A549 (cell line): Measurements from ENCODE around the gene GPR137B. TPM values are rescaled to one million over a fixed set of nuclear protein-coding genes. Genes with fewer than 3 reads are reported as not detected.

Experiments used
- ATAC-seq, 2 experiments: fragments of 200-7000 bp in 1 of 2; fragments of >200 bp in 1 of 2; cut with Nextera tagmentation in 1 of 2; cut with Tn5 transposase in 1 of 2; 3 replicates each; pipeline versions ENCODE4 v1.8.0 to v1.9.1; 2018 to 2020; ENCODE audit warnings: mild to moderate bottlenecking in 1 of 2, moderate library complexity in 1 of 2
- CTCF ChIA-PET: fragments of 300-600 bp; sonication (Branson Sonifier 250); formaldehyde crosslinking; extraction: SDS; loops from one replicate; lab custom pipeline; 2021; ENCODE audit warnings: antibody characterized with exemption, inconsistent platforms; lab: Yijun Ruan, JAX
- POLR2A ChIA-PET: fragments of 350-600 bp; formaldehyde crosslinking; extraction: SDS; loops from one replicate; lab custom pipeline; 2021; ENCODE audit warnings: antibody characterized with exemption, inconsistent platforms; lab: Yijun Ruan, JAX
- DNase-seq, 2 experiments: peaks; one replicate each; pipeline versions ENCODE4 v3.0.0 to v3.0.0-alpha.2; 2011 to 2016; ENCODE audit warnings: low read depth in 1 of 2, low spot score in 1 of 2
- FAIRE-seq: peaks from 2 replicates; lab custom pipeline; 2011; peaks lifted over from hg19 to GRCh38; lab: Jason Lieb, UNC
- H3K27ac ChIP-seq, 2 experiments: fragments of >200 bp; sonication (Bioruptor Twin); formaldehyde crosslinking; 3 replicates each; pipeline ENCODE4 v1.5.1; 2016 to 2017
- H3K4me1 ChIP-seq: fragments of >200 bp; sonication (Bioruptor Twin); formaldehyde crosslinking; 3 replicates; pipeline ENCODE4 v1.6.1; 2016
- H3K4me2 ChIP-seq: fragments of >200 bp; sonication (Bioruptor Twin); formaldehyde crosslinking; 3 replicates; pipeline ENCODE4 v1.6.1; 2016
- H3K4me3 ChIP-seq: fragments of >200 bp; sonication (Bioruptor Twin); formaldehyde crosslinking; 3 replicates; pipeline ENCODE4 v1.5.1; 2016
- H3K9me3 ChIP-seq: fragments of >200 bp; sonication (Bioruptor Twin); formaldehyde crosslinking; 3 replicates; pipeline ENCODE4 v1.6.1; 2016
- CBX2 ChIP-seq: fragments of 200-600 bp; sonication (generic); IDR thresholded peaks from 2 replicates; pipeline ENCODE4 v1.6.1; 2016; ENCODE audit warnings: low read depth, mild to moderate bottlenecking, borderline replicate concordance
- CBX8 ChIP-seq: fragments of 200-600 bp; sonication (generic); IDR thresholded peaks from 2 replicates; pipeline ENCODE4 v1.6.1; 2016
- CEBPB ChIP-seq, 2 experiments: fragments of >200 bp in 1 of 2; sonication (Bioruptor Twin) in 1 of 2; formaldehyde crosslinking in 1 of 2; IDR thresholded peaks; 2 replicates each; pipeline ENCODE4 v1.6.1; 2012 to 2016
- CHD2 ChIP-seq: fragments of 150-350 bp; IDR thresholded peaks from 2 replicates; pipeline ENCODE4 v1.6.1; 2014; ENCODE audit warnings: low read length; ENCODE audit not compliant: partially characterized antibody
- EHF ChIP-seq: fragments of 250-450 bp; sonication (Bioruptor Pico); IDR thresholded peaks from 2 replicates; pipeline ENCODE4 v1.5.0; 2020; ENCODE audit warnings: mild to moderate bottlenecking
- HEYL ChIP-seq: fragments of 250-450 bp; sonication (Bioruptor Pico); IDR thresholded peaks from 2 replicates; pipeline ENCODE4 v1.8.0; 2021; ENCODE audit warnings: mild to moderate bottlenecking, moderate library complexity
- HOXB5 ChIP-seq: fragments of 250-450 bp; sonication (Bioruptor Pico); IDR thresholded peaks from 2 replicates; pipeline ENCODE4 v1.5.0; 2020; ENCODE audit warnings: mild to moderate bottlenecking, moderate library complexity
- KDM1A ChIP-seq: fragments of 200-600 bp; sonication (generic); IDR thresholded peaks from 2 replicates; pipeline ENCODE4 v1.6.1; 2016; ENCODE audit warnings: low read depth, mild to moderate bottlenecking
- MAFK ChIP-seq: fragments of 450-650 bp; IDR thresholded peaks from 2 replicates; pipeline ENCODE4 v1.6.1; 2014; ENCODE audit not compliant: partially characterized antibody
- MAZ ChIP-seq: fragments of 150-350 bp; IDR thresholded peaks from 2 replicates; pipeline ENCODE4 v1.6.1; 2014; ENCODE audit warnings: antibody characterized with exemption, low read depth, low read length, borderline replicate concordance
- NFE2L2 ChIP-seq: fragments of 150-350 bp; conservative IDR thresholded peaks from 2 replicates; pipeline ENCODE4 v1.6.1; 2014; ENCODE audit warnings: low read length
- RCOR1 ChIP-seq: fragments of 150-350 bp; IDR thresholded peaks from 2 replicates; pipeline ENCODE4 v1.6.1; 2014; ENCODE audit warnings: antibody characterized with exemption, low read length, low read depth
- SREBF2 ChIP-seq: fragments of 450-650 bp; IDR thresholded peaks from 2 replicates; pipeline ENCODE4 v1.6.1; 2014; ENCODE audit warnings: mild to moderate bottlenecking, moderate library complexity
- ZNF302 ChIP-seq: fragments of 250-450 bp; sonication (Bioruptor Pico); IDR thresholded peaks from 2 replicates; pipeline ENCODE4 v1.9.0; 2021; ENCODE audit warnings: inconsistent platforms, mild to moderate bottlenecking, moderate library complexity
- WGBS: methylation state at CpG from one replicate; pipeline ENCODE4 v1.1.6; 2017; ENCODE audit errors: missing lambda C conversion rate; 5-methylcytosine and 5-hydroxymethylcytosine counted together
- polyA plus RNA-seq, 4 experiments: library from polyadenylated mRNA; depleted of rRNA in 3 of 4; stranded (reverse); fragments of >200 nt; fragmentation: RNase III in 1 of 4; extraction: RNeasy Plus Mini Kit Qiagen cat#74134 plus additional on column Dnase treatment in 1 of 4; gene quantifications; 2 replicates in 3 of 4; 3 replicates in 1 of 4; pipeline ENCODE4 v1.2.3, GENCODE V29; 2011 to 2017
- TF ChIP-seq, protein P1 (sequence below): IDR thresholded peaks from 2 replicates; pipeline ENCODE4 v1.6.1; 2012; ENCODE audit warnings: low read depth, borderline replicate concordance
- TF ChIP-seq, protein P2 (sequence below): fragments of 150-350 bp; IDR thresholded peaks from 2 replicates; pipeline ENCODE4 v1.6.1; 2014; ENCODE audit warnings: low read depth, mild to moderate bottlenecking, low read length
- TF ChIP-seq, protein P3 (sequence below): fragments of >200 bp; sonication (Bioruptor Twin); formaldehyde crosslinking; IDR thresholded peaks from 2 replicates; pipeline ENCODE4 v1.6.1; 2016
- TF ChIP-seq, protein P4 (sequence below): fragments of 200-600 bp; sonication (generic); IDR thresholded peaks from 2 replicates; pipeline ENCODE4 v1.6.1; 2016; ENCODE audit warnings: antibody characterized with exemption, mild to moderate bottlenecking, moderate library complexity
- TF ChIP-seq, protein P5 (sequence below): IDR thresholded peaks from 2 replicates; pipeline ENCODE4 v1.6.1; 2012
- TF ChIP-seq, protein P6 (sequence below): fragments of 250-450 bp; sonication (Bioruptor Pico); IDR thresholded peaks from 2 replicates; pipeline ENCODE4 v1.5.0; 2020; ENCODE audit warnings: low read depth, mild to moderate bottlenecking, moderate library complexity

The GPR137B gene
- polyA plus RNA-seq, 2 of the 4 experiments (the other 2 are of a cell fraction) = 5.8 to 9.2 TPM

DNA sequence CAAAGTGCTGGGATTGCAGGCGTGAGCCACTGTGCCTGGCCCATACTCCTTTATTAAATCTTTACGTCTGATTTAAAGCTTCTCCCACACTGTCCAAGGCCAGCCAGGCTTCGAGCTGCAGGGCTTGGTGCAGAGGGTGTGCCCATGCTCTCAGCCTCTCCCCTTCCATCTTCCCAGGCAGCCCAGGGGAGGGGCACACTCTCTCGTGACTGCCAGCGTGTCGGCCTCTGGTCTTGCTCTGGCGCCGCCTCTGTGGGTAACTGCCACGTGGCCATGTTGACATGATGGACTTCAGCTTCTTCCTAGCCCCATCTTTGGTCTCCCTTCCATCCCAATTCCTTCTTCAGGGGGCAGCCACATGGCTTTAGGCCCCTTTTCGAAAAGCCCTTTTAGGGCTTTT, 4.7 kb downstream of the GPR137B start:
- no peak overlapping the region for H3K4me3 ChIP-seq
- TF ChIP-seq, protein P1, sequence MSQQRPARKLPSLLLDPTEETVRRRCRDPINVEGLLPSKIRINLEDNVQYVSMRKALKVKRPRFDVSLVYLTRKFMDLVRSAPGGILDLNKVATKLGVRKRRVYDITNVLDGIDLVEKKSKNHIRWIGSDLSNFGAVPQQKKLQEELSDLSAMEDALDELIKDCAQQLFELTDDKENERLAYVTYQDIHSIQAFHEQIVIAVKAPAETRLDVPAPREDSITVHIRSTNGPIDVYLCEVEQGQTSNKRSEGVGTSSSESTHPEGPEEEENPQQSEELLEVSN = no peak
- TF ChIP-seq RCOR1 (no peak), EHF (no peak), ZNF302 (no peak), KDM1A (no peak)
- TF ChIP-seq, all 56 proteins: peak for 0
- Histone ChIP-seq H3K9me3 (no peaks in the 10 kb centered on the region), H3K4me2 (no peak overlapping the region), H3K27ac (no peak overlapping the region), H3K4me1 (peaks cover 7% of the 10 kb centered on the region; the same call in 1 of the 3 replicates)
- CTCF ChIA-PET = no interaction called here
- WGBS = 89% methylated on average over 10 of the region's 10 CpGs
- POLR2A ChIA-PET = no interaction called here
- no peak for DNase-seq
- ATAC-seq = no peak
- FAIRE-seq = no peak

DNA sequence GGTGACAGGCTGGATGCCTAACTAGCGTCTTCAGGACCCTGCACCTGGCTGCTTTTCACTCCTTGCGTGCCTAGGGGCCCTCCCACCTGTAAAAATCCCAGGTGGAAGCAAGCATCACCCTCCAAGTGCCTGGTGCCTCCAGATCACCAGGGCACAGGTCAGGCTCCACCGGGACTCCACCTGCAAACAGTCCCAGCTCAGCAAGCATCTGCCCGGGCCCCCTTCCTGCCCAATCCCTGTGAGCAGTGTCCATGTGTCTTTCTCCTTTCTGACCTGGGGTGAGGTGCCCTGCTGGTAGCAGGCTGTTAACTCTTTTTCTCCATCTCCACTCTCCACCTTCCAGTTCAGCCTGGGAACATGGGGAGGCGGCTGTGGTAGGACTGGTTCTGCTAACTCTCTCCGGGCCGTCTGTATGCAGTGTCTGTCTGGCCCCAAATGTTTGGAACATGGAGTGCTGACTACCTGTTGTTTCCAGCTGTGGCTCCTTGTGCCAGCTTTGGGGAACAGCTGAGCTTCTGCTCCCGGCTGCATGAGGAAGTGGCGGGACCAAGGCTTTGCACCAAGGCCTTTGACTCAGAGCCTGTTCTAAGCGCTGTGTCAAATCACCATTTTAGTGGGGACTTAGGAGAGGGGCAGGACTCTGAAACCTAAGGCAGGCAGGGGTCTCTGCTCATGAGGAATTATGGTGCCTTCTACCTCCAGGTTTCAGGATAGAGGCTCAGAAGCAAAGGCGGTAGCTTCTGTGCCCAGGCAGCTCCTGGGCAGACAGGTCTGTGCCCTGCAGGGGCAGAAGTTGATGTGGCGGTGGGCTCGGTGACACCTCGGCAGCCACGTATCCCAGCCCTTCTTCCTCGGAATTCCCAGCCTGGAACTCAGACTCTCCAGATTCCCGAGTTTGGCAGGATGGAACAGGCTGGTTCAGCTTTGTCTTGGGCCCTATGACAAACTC, 5.5 kb downstream of the GPR137B start:
- H3K9me3 ChIP-seq = no peaks in the 10 kb centered on the region
- ChIA-PET POLR2A (no interaction called here), CTCF (no interaction called here)
- no peak overlapping the region for H3K4me3 ChIP-seq
- 79% methylated on average over 17 of the region's 17 CpGs for WGBS
- no peak for FAIRE-seq
- DNase-seq = no peak
- ATAC-seq = peak in 1 of 2 experiments; percentile 21; a peak in 1 of 6 replicates
- peaks cover 7% of the 10 kb centered on the region; the same call in 1 of the 3 replicates for H3K4me1 ChIP-seq
- no peak overlapping the region for H3K27ac ChIP-seq
- TF ChIP-seq, protein P2, sequence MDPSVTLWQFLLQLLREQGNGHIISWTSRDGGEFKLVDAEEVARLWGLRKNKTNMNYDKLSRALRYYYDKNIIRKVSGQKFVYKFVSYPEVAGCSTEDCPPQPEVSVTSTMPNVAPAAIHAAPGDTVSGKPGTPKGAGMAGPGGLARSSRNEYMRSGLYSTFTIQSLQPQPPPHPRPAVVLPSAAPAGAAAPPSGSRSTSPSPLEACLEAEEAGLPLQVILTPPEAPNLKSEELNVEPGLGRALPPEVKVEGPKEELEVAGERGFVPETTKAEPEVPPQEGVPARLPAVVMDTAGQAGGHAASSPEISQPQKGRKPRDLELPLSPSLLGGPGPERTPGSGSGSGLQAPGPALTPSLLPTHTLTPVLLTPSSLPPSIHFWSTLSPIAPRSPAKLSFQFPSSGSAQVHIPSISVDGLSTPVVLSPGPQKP = no peak
- no peak for TF ChIP-seq CHD2
- no peak for TF ChIP-seq MAFK
- no peak for TF ChIP-seq MAZ
- TF ChIP-seq SREBF2 = no peak
- no peak for TF ChIP-seq RCOR1
- TF ChIP-seq HOXB5 (CRISPR knock-in tag) = no peak
- no peak for TF ChIP-seq EHF
- no peak for TF ChIP-seq CBX8
- TF ChIP-seq, protein P3, sequence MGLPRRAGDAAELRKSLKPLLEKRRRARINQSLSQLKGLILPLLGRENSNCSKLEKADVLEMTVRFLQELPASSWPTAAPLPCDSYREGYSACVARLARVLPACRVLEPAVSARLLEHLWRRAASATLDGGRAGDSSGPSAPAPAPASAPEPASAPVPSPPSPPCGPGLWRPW = no peak
- no peak for TF ChIP-seq CEBPB (IDR thresholded peaks at IDR 0.05)
- no peak for TF ChIP-seq CBX2
- TF ChIP-seq, protein P4, sequence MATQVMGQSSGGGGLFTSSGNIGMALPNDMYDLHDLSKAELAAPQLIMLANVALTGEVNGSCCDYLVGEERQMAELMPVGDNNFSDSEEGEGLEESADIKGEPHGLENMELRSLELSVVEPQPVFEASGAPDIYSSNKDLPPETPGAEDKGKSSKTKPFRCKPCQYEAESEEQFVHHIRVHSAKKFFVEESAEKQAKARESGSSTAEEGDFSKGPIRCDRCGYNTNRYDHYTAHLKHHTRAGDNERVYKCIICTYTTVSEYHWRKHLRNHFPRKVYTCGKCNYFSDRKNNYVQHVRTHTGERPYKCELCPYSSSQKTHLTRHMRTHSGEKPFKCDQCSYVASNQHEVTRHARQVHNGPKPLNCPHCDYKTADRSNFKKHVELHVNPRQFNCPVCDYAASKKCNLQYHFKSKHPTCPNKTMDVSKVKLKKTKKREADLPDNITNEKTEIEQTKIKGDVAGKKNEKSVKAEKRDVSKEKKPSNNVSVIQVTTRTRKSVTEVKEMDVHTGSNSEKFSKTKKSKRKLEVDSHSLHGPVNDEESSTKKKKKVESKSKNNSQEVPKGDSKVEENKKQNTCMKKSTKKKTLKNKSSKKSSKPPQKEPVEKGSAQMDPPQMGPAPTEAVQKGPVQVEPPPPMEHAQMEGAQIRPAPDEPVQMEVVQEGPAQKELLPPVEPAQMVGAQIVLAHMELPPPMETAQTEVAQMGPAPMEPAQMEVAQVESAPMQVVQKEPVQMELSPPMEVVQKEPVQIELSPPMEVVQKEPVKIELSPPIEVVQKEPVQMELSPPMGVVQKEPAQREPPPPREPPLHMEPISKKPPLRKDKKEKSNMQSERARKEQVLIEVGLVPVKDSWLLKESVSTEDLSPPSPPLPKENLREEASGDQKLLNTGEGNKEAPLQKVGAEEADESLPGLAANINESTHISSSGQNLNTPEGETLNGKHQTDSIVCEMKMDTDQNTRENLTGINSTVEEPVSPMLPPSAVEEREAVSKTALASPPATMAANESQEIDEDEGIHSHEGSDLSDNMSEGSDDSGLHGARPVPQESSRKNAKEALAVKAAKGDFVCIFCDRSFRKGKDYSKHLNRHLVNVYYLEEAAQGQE = no peak
- no peak for TF ChIP-seq NFE2L2
- TF ChIP-seq HEYL (CRISPR knock-in tag) = no peak
- TF ChIP-seq, protein P5, sequence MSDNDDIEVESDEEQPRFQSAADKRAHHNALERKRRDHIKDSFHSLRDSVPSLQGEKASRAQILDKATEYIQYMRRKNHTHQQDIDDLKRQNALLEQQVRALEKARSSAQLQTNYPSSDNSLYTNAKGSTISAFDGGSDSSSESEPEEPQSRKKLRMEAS = no peak
- TF ChIP-seq, protein P6, sequence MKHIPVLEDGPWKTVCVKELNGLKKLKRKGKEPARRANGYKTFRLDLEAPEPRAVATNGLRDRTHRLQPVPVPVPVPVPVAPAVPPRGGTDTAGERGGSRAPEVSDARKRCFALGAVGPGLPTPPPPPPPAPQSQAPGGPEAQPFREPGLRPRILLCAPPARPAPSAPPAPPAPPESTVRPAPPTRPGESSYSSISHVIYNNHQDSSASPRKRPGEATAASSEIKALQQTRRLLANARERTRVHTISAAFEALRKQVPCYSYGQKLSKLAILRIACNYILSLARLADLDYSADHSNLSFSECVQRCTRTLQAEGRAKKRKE (CRISPR knock-in tag) = no peak
- TF ChIP-seq KDM1A = no peak
- H3K4me2 ChIP-seq = no peak overlapping the region
